ENCODE data around the gene SNCB.

Gene SNCB

GRCh38 chr5:176667637-176668036 lies 37.3 kb upstream of the SNCB start:
- Histone ChIP-seq H3K4me1 (ENCODE audit: insufficient read depth, low read length) (no peaks in the 10 kb centered on the region), H3K9me3 (ENCODE audit: low read length) (no peaks in the 10 kb centered on the region), H3K27me3 (ENCODE audit: insufficient read depth, low read length) (peaks cover 23% of the 10 kb centered on the region), H3K36me3 (ENCODE audit: insufficient read depth, low read length) (no peaks in the 10 kb centered on the region), H3K4me3 (ENCODE audit: low read length) (no peak overlapping the region), H2AFZ (ENCODE audit: low read depth, low read length) (no peak overlapping the region)

GRCh38 chr5:176665517-176665916 lies 35.2 kb upstream of the SNCB start:
- Histone ChIP-seq H3K27me3 (ENCODE audit: insufficient read depth, low read length) (peaks cover 19% of the 10 kb centered on the region), H3K36me3 (ENCODE audit: insufficient read depth, low read length) (no peaks in the 10 kb centered on the region), H3K9me3 (ENCODE audit: low read length) (no peaks in the 10 kb centered on the region), H2AFZ (ENCODE audit: low read depth, low read length) (no peak overlapping the region), H3K4me1 (ENCODE audit: insufficient read depth, low read length) (no peaks in the 10 kb centered on the region), H3K4me3 (ENCODE audit: low read length) (no peak overlapping the region)

- Histone ChIP-seq H3K4me3 (ENCODE audit: low read length) (no peak overlapping the region), H3K27me3 (ENCODE audit: insufficient read depth, low read length) (peaks cover 19% of the 10 kb centered on the region), H3K36me3 (ENCODE audit: insufficient read depth, low read length) (no peaks in the 10 kb centered on the region), H3K4me1 (ENCODE audit: insufficient read depth, low read length) (no peaks in the 10 kb centered on the region), H2AFZ (ENCODE audit: low read depth, low read length) (no peak overlapping the region), H3K9me3 (ENCODE audit: low read length) (no peaks in the 10 kb centered on the region)
These were observed 34.6 kb upstream of the SNCB start for GRCh38 chr5:176664886-176665285.

GRCh38 chr5:176664479-176664878 lies 34.1 kb upstream of the SNCB start:
- H2AFZ ChIP-seq (ENCODE audit: low read depth, low read length): no peak overlapping the region
- no peak overlapping the region for H3K4me3 ChIP-seq (ENCODE audit: low read length)
- H3K4me1 ChIP-seq (ENCODE audit: insufficient read depth, low read length): no peaks in the 10 kb centered on the region
- no peaks in the 10 kb centered on the region for H3K36me3 ChIP-seq (ENCODE audit: insufficient read depth, low read length)
- H3K9me3 ChIP-seq (ENCODE audit: low read length): no peaks in the 10 kb centered on the region
- H3K27me3 ChIP-seq (ENCODE audit: insufficient read depth, low read length): peaks cover 16% of the 10 kb centered on the region

GRCh38 chr5:176663566-176663965 lies 33.2 kb upstream of the SNCB start:
- no peaks in the 10 kb centered on the region for H3K36me3 ChIP-seq (ENCODE audit: insufficient read depth, low read length)
- H3K27me3 ChIP-seq (ENCODE audit: insufficient read depth, low read length): peaks cover 13% of the 10 kb centered on the region
- no peak overlapping the region for H2AFZ ChIP-seq (ENCODE audit: low read depth, low read length)
- H3K9me3 ChIP-seq (ENCODE audit: low read length): no peaks in the 10 kb centered on the region
- no peaks in the 10 kb centered on the region for H3K4me1 ChIP-seq (ENCODE audit: insufficient read depth, low read length)
- no peak overlapping the region for H3K4me3 ChIP-seq (ENCODE audit: low read length)

- no peaks in the 10 kb centered on the region for H3K36me3 ChIP-seq (ENCODE audit: insufficient read depth, low read length)
- H3K9me3 ChIP-seq (ENCODE audit: low read length): no peaks in the 10 kb centered on the region
- H3K27me3 ChIP-seq (ENCODE audit: insufficient read depth, low read length): peaks cover 13% of the 10 kb centered on the region
- H3K4me1 ChIP-seq (ENCODE audit: insufficient read depth, low read length): no peaks in the 10 kb centered on the region
- no peak overlapping the region for H2AFZ ChIP-seq (ENCODE audit: low read depth, low read length)
- no peak overlapping the region for H3K4me3 ChIP-seq (ENCODE audit: low read length)
These were observed 32.3 kb upstream of the SNCB start for GRCh38 chr5:176662371-176663333.

GRCh38 chr5:176661676-176662075 lies 31.3 kb upstream of the SNCB start:
- H3K27me3 ChIP-seq (ENCODE audit: insufficient read depth, low read length): peaks cover 13% of the 10 kb centered on the region
- no peaks in the 10 kb centered on the region for H3K9me3 ChIP-seq (ENCODE audit: low read length)
- no peak overlapping the region for H2AFZ ChIP-seq (ENCODE audit: low read depth, low read length)
- H3K4me3 ChIP-seq (ENCODE audit: low read length): no peak overlapping the region
- no peaks in the 10 kb centered on the region for H3K4me1 ChIP-seq (ENCODE audit: insufficient read depth, low read length)
- H3K36me3 ChIP-seq (ENCODE audit: insufficient read depth, low read length): no peaks in the 10 kb centered on the region

- Histone ChIP-seq H3K9me3 (ENCODE audit: low read length) (no peaks in the 10 kb centered on the region), H3K27me3 (ENCODE audit: insufficient read depth, low read length) (peaks cover 13% of the 10 kb centered on the region), H2AFZ (ENCODE audit: low read depth, low read length) (no peak overlapping the region), H3K4me3 (ENCODE audit: low read length) (no peak overlapping the region), H3K4me1 (ENCODE audit: insufficient read depth, low read length) (no peaks in the 10 kb centered on the region), H3K36me3 (ENCODE audit: insufficient read depth, low read length) (no peaks in the 10 kb centered on the region)
These were observed 30.7 kb upstream of the SNCB start for GRCh38 chr5:176660860-176661641.

- Histone ChIP-seq H3K4me1 (ENCODE audit: insufficient read depth, low read length) (no peaks in the 10 kb centered on the region), H3K4me3 (ENCODE audit: low read length) (no peak overlapping the region), H3K9me3 (ENCODE audit: low read length) (no peaks in the 10 kb centered on the region), H3K27me3 (ENCODE audit: insufficient read depth, low read length) (peaks cover 12% of the 10 kb centered on the region), H3K36me3 (ENCODE audit: insufficient read depth, low read length) (no peaks in the 10 kb centered on the region), H2AFZ (ENCODE audit: low read depth, low read length) (no peak overlapping the region)
These were observed 30.2 kb upstream of the SNCB start for GRCh38 chr5:176660530-176660859.

- Histone ChIP-seq H3K4me3 (ENCODE audit: low read length) (no peak overlapping the region), H3K27me3 (ENCODE audit: insufficient read depth, low read length) (peaks cover 6% of the 10 kb centered on the region)
These were observed 29.6 kb upstream of the SNCB start for GRCh38 chr5:176659860-176660461.

GRCh38 chr5:176659512-176659839 lies 29.1 kb upstream of the SNCB start:
- Histone ChIP-seq H2AFZ (ENCODE audit: low read depth, low read length) (no peak overlapping the region), H3K36me3 (ENCODE audit: insufficient read depth, low read length) (peaks cover 5% of the 10 kb centered on the region), H3K4me1 (ENCODE audit: insufficient read depth, low read length) (no peaks in the 10 kb centered on the region), H3K27me3 (ENCODE audit: insufficient read depth, low read length) (peaks cover 4% of the 10 kb centered on the region), H3K9me3 (ENCODE audit: low read length) (no peaks in the 10 kb centered on the region), H3K4me3 (ENCODE audit: low read length) (no peak overlapping the region)

More at GRCh38 chr5:176659860-176660461, 29.6 kb upstream of the SNCB start:
- H3K9me3 ChIP-seq (ENCODE audit: low read length): no peaks in the 10 kb centered on the region
- no peak overlapping the region for H2AFZ ChIP-seq (ENCODE audit: low read depth, low read length)
- H3K36me3 ChIP-seq (ENCODE audit: insufficient read depth, low read length): peaks cover 4% of the 10 kb centered on the region
- no peaks in the 10 kb centered on the region for H3K4me1 ChIP-seq (ENCODE audit: insufficient read depth, low read length)

GRCh38 chr5:176658817-176659511 lies 28.6 kb upstream of the SNCB start:
- Histone ChIP-seq H3K4me3 (ENCODE audit: low read length) (no peak overlapping the region), H2AFZ (ENCODE audit: low read depth, low read length) (no peak overlapping the region), H3K36me3 (ENCODE audit: insufficient read depth, low read length) (peaks cover 5% of the 10 kb centered on the region), H3K9me3 (ENCODE audit: low read length) (no peaks in the 10 kb centered on the region), H3K4me1 (ENCODE audit: insufficient read depth, low read length) (no peaks in the 10 kb centered on the region), H3K27me3 (ENCODE audit: insufficient read depth, low read length) (no peaks in the 10 kb centered on the region)

Measured in neuron (in vitro differentiated cells).